IPS DF 19.7 (cell line): ENCODE measurements around the gene ZNF143.
"Not testable (repeated sequence)": the region's sequence is repeated elsewhere in the genome, so short reads cannot be mapped to it uniquely, and the experiment has no call there.

Source experiments
- DNase-seq: peaks from one replicate; pipeline ENCODE4 v3.0.0-alpha.2; 2013; ENCODE audit warnings: low read depth, low spot score

Gene ZNF143

DNA sequence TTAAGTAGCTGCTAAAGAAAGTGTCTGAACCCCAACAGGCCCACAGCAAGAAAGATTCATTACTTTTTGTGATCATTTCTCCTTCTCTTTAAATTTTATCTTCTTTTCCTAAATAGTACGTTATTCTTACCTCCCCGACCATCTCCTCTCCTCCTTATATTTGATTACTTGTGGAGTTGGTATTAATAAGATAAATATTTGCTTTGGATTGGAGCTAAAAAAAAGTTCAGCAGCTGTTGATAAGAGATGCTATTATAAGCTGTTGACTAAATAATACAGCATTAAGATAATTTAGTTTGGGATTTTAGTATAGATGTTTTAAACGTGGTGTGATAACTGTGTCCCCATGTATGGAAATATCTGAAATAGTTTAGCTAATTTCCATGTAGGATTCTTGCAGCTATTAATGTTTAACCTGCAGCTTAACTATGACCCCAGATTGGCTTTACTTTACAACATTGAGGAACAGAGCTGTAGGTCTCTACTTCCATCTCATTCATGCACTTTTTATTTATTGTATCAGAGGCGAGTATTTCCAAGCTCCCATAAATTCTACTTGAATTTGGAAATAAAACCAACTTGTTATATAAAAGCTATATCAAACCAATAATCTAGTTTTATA, 37.8 kb downstream of the ZNF143 start:
- DNase-seq = no peak

DNA sequence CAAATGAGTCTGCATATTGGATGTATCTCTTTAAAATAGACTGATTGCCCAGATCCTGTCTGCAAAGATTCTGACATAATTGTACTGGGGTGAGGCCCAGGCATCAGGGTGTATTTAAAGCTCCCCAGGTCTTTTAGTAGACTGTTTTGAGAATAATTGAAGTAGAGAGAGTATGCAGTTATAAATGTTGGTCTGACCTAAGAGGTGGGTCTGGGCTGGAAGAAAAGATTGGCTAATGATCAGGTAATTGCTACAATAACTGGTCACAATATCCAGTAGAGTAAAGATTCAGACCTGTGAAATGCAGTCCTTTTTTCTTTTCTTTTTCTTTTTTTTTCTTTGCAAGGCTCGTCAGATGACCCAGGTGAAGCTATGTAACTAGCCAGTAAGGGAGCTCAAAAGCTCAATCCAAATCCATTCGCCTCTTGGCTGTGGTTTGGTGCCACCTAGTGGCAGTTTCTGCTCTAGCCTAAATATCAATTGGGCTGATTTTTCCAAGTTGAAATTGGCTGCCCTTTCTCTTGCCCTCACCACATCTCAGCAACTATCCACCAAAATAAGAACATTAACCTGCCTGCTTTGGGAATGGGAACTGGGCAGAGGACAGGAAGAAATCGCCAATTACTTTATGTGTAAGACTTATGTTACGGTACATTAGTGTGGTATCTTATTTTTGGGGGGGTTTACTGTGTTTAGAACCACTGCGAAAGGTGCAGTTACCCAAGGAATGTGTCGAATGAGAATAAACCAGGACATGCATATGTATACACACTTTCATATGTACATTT, 45.9 kb downstream of the ZNF143 start:
- DNase-seq = peak; percentile 84

DNA sequence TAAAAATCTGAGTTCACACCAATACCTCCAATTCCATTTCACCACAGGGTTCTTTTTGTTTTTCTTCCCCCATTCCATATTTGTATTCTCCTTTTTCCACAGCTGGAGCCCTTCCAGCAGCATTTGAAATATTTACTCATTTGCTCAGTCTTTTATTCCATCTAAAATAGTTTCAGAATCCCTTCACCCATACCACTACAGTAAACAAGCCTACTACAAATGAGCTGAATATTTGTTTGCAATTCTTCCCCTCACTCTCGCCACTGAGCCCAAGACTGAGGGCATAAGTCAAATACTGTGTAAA, 46.4 kb downstream of the ZNF143 start:
- DNase-seq = no peak

DNA sequence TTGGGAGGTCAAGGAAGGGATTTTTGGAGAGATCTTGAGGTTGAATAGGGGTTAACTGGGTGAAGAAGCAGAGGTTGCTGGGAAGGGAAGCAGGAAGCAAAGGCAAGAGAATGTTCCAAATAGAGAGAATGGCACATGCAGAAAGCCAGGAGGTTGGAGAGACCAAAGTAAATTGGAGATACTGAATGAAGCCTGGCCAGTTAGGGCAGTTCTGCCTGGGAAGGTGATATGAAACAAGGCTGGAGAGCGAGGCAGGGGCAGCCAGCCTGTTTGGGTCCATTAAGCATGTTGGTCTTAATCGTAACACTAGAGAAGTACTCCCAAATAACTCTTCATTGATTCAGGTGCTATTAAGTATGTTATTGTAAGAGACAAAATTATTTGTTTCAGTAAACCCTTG, 48.2 kb downstream of the ZNF143 start:
- no peak for DNase-seq

DNA sequence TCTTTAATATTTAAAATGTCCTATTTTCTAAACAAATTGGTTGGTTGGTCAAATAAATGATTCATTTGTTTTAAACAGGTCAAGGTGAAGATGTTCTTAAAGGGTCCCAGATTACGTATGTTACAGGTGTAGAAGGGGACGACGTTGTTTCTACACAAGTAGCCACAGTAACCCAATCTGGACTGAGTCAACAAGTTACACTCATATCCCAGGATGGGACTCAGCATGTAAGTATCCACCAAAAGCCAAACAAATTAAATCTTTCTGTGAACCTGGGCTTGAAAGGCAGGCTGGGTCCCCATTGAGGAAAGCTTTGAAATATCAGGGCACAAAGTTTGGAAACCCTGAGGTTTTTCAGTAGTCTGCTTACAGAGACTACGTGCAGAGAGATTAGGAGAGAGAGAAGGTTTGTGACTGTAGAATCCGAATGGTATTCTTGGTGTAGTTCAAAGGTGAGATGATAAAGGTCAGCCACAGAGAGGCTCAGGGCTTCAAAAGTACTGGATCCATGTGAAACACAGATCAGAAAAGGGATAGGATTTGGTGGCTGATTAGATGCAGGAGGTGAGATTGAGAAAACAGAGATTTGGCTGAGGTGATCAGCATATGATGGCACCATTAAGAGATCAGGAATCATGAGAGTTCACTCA, 51.7 kb downstream of the ZNF143 start:
- no peak for DNase-seq

DNA sequence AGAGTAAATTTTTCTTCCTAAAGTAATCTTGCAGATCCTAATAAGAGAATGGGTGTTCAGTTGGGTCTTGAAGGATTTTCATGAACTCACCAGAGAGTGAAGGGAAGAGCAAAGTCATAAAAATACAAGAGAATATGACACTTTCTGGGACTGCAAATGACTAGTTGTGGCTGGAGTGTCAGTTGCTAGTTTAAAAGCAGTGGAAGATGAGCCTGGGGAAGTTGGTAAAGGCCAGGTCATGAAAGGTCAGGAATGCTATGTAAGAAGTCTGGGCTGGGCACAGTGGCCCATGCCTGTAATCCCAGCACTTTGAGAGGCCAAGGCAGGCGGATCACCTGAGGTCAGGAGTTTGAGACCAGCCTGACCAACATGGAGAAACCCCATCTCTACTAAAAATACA, 53.8 kb downstream of the ZNF143 start:
- not testable (repeated sequence) for DNase-seq

DNA sequence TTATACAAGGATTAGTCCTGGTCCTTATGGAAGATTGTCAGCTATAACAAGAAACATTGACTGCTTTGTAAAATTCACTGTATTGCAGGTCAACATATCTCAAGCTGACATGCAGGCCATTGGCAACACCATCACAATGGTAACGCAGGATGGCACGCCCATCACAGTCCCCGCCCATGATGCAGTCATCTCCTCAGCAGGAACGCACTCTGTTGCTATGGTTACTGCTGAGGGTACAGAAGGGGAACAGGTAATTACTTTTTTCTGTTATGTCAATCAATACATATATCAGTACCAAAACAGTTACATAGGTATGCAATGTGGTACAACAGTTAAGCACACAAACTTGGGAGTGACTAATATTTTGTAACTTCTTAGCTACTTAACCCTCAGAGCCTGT, 55.3 kb downstream of the ZNF143 start:
- no peak for DNase-seq

DNA sequence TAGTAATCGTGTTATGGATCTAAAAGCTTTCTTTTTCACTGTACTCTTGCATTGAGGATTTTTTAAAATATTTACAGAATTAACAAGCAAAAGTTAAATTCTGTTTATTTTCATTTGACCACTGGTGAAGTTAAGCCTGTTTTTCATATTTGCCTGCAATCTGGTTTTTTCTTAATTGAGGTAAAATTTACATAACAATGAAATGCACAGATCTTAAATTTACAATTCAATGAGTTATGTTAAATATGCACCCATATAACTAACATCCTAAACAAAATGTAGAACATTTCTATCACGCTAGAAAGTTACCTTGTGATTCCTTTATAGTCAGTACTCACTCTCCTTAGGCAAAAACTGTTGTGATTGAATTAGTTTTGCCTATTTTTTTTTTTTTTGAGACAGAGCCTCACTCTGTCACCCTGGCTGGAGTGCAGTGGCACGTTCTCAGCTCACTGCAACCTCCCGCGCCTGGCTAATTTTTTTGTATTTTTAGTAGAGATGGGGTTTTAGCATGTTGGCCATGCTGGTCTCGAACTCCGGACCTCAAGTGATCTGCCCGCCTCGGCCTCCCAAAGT, 58.1 kb downstream of the ZNF143 start:
- DNase-seq = no peak

DNA sequence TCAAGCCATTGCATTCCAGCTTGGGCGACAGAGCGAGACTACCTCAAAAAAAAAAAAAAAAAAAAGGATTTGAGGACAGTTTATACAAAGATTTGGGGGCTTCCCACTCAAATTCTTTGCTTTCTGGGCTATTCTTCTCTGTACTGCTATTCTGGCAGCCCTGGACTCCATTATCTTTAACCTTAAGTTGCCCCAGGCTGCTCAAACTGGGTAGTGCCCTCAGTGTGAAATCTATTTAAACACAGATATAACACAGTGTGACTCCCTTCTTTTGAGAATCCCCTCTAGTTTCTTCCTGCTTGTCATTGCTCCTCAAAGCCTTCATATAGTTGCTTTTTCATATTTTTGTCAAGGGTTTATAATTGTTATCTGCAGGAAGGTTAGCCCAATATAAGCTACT, 63.2 kb downstream of the ZNF143 start:
- DNase-seq = no peak

DNA sequence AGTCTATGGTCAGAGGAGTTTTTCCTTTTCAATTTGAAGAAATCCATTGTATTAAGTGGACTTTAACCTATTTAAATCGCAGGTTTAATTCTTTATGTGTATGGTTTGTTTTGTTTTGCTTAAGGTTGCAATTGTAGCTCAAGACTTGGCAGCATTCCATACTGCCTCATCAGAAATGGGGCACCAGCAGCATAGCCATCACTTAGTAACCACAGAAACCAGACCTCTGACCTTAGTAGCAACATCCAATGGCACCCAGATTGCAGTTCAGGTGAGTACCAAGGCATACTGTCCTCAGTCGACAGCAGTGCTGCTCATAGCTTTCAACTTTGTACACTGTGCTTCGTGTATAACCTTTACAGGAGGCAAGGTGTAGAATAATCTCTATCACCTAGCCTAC, 64.3 kb downstream of the ZNF143 start:
- DNase-seq = no peak

DNA sequence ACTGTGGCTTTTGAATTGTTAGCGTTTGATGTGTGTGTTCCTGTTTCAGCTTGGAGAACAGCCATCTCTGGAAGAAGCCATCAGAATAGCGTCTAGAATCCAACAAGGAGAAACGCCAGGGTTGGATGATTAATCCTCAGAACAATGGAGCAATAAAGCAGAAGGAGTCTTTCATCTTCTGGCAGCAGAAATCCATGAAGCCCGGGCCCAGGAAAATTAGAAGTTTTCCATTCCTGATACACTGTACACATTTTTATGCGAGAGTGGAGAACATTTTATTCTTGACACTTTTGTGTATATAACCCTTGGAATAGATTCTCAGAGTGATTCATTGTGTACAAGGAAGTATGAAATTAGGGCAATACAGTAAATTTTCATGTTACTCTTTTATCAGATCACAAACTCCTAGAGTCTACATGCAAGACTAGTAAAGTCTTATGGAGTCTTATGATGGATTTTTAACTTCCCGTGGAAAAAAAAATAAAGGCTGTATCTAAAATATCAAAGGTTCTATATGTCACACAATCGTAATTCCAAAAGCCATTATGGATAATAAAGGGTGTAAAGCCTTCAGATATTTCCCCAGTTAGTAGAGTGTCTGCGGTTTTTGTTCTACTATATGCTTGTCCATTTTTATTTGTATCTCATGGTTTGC, 66.8 kb downstream of the ZNF143 start:
- no peak for DNase-seq

DNA sequence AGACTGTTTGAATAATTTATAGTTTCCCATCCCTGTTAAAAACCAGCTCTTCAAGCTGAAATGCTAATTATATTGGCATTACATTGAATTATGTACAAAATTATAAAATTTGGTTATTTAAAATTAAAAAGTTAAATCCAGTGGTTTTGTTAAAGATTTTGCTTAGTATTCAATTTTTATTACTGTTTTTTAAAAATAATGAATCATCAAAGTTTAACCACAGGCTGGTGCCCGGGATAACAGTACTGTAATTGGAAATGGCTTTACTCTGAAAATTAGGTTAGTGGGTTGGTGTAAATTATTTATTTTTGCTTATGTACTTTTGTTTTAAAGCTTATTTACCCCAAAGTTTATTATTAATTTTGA, 67.3 kb downstream of the ZNF143 start:
- DNase-seq = no peak

DNA sequence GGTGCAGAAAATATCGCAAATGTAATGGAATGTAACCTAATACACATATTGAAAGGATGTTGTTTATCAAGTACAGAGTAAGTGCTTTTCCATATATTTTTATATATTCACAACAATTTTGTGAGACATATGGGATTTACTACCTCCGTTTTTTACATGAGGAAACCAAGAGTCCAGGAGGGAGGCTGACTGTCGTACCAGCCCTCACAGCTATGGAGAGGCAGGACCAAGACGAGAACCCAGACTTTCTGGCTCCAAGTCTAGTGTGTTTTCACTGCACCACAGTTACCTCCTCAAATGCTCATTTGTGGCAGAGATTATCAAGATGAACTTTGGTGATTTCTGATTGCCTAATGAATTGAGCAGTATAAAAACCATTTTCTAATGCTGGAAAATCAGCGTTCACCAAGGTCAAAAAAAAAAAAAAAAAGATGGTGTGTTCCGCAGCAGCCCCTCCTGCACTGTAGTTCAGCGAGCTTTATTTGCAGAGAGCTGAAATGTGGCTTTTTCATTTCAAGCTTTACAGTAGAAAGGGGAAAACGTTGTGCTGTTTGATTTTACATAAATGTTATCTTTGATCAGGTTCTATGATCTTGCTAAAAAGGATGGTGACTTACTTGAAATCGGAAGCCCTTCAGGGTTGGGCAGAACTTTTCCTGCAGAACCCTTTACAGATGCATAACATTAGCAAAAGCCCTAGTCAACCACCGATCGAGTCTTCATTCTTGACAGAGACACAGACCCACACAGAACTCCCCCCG, 67.9 kb downstream of the ZNF143 start:
- no peak for DNase-seq

DNA sequence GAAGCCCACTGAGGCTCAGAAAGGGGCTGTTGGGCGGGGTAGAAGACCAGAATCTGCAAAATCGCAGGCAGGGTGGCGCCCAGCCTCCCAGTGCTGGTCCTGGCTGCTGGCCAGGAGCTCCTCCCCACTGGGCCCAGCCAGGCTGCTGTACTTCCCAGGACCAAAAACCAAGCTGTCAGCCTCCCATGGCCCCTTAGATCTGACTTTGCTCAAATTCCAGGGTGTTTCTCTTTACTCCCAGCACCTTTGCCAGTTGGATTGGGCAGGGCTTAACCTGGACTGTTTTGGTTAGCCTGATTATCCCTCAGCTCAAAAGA, 68.5 kb downstream of the ZNF143 start:
- no peak for DNase-seq

DNA sequence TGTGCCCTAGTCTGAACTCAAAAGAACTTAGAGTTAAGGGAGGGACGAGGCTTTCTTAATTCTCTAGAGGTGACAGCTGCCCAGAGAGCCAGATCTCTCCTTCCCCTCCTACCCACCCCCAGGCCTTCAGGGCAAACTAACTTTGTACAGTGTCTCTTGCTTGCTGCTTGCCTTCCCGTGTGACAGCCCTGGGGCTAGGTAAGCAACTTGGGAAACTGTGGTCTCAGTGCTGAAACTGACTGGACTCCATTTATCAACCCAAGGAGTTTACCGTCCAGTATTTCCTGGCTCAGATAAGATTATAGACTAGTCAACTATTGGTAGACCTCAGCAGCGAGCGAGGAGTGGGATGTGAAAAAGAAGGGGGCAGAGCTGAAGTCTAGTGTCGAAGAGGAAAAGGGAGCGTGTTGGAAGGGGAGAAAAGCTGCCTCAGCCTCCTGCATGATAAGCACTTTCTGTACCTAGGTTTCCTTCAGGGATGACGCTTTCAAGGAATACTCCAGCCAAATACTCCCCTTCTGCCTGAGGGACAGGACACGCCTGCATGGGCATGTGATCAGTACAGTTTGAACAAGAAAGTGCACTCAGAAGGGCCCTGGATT, 69.3 kb downstream of the ZNF143 start:
- no peak for DNase-seq

DNA sequence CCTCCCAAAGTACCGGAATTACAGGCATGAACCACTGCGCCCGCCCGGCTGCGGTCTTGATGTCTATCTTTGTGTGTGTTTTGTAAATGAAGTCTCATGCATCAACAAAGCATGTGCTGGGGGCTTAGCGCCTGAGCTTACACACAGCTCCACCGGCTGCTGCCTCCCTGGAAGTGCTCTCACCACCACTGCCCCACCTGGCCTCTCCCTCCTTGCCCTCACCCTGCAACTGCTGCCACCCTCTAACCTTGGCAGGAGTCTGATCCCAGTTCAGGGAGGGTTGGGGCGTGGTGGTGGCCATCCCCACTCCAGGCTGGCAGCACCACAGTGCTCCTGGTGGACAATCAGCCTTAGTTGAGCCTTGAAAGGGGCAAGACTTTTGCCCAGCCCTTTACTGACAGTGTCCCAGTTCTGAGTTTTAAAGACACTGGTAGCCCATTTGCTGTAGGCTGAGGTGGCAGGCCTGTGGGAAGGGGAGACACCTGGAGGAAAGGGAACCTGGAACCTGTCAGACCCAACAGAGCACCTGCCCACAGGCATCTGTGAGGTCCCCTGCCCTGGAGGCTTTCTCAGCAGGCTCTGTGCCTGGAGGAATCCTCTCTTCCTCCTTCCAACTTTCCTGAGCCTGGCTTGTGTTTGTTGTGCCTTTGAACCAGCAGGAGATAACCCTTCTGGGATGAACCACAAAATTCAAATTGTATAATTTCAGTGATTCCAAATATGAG, 70.3 kb downstream of the ZNF143 start:
- DNase-seq = no peak

DNA sequence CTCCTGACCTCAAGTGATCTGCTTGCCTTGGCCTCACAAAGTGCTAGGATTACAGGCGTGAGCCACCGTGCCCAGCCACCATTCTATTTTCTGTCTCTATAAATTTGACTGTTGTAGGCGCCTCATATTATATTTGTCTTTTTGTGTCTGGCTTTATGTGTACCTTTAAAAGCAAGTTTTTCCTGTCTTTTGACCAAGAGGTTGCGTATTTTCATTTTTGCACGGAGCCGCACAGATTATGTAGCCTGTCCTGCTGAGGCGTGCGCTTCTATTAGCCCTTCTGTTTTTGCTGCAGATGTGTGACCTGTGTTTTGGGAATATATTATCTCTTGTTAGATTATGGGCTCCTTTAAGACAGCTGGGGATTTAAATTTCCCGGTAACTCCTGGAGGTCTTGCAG, 72.2 kb downstream of the ZNF143 start:
- DNase-seq = no peak

DNA sequence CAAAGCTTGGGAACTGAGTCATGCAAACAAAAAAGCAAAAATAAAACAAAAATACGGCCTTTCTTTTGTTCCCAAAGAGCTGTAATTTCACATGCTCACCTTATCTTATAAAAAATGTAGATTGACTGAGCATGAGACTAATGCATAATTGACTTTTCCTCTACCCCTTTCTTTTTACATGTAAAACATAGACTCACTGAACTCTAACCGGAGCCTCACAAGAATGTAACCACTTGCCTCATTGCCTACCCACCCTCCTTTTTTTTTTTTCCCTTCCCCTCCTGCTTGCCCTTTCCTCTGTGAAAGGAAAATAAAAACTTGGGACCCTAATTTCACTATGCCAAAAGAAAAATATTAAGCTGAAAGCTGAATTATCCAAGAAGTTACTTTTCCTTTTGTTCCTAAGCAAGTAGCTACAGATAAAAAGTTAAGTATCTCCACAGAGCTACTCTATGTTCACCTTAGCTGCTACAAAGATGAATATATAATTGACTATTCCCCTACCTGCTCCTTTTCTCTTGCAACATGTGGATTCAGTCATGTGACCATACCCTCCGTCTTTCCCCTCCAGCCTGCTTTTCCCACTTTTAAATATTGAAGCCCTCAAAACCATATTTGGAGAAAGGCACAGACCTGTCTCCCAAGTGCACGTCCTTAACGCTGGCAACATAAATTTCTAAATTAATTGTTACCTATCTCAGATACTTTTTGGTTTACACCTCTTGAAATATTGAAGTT, 73.1 kb downstream of the ZNF143 start:
- no peak for DNase-seq

DNA sequence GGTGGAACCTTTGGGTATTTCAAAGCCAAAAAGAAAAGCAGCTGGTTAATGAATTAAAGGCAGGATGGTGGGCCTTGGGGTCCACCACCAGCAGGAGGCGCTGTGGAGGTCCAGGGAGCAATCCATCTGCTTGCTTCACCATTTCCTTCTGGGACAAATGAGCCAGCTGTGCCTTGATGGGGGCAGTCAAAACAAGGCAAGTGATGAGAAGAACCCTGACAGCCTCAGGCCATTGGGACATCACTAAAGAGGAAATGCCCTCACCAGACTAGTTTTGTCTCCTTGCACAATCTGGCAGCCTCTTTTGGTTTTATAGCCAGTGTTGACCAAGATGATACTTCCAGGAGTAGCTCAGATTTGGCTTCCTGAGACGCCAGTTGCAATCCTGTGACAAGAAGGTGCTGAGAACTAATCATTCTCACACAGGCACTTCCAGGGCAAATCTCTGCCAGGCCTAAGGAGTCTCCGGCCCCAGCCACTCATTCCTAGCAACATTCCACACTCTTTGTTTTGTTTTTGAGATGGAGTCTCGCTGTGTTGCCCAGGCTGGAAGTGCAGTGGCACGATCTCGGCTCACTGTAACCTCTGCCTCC, 74.5 kb downstream of the ZNF143 start:
- DNase-seq = peak; percentile 42

DNA sequence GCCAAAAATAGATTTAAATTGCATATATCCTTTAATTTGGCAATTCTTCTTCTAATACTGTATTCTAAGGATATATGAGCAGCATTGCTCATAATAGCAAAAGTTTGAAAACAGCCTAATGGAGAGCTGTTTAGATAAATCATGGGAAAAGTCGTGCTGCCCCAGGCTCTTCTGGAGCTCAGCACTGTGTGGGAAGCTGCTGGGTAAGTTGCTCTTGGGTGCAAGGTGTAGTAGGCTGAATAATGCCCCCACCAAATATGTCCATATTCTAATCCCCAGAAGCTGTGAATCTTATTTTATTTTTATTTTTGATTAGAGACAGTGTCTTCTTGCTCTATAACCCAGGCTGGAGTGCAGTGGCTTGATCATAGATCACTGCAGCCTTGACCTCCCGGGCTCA, 77.7 kb downstream of the ZNF143 start:
- no peak for DNase-seq
